GM23338 (cell line): ENCODE data around the gene MAPRE2. TPM values are rescaled to one million over a fixed set of nuclear protein-coding genes. Genes with fewer than 3 reads are reported as not detected.

Experiments used
- ATAC-seq: fragments of 200-7000 bp; cut with Tn5 transposase; 3 replicates; pipeline ENCODE4 v1.9.1; 2020
- DNase-seq: peaks from one replicate; pipeline ENCODE4 v3.0.0-alpha.2; 2015; ENCODE audit warnings: low spot score
- H2AFZ ChIP-seq: fragments of 200-600 bp; sonication (generic); 2 replicates; pipeline ENCODE4 v1.8.0; 2016; ENCODE audit warnings: antibody characterized with exemption, mild to moderate bottlenecking, moderate library complexity
- H3F3A ChIP-seq: fragments of 200-600 bp; sonication (generic); replicated peaks from 2 replicates; pipeline ENCODE4 v1.8.0; 2017; ENCODE audit warnings: antibody characterized with exemption, mixed run types, low read depth
- H3K27ac ChIP-seq: fragments of 200-600 bp; sonication (generic); 2 replicates; pipeline ENCODE4 v1.6.1; 2016; ENCODE audit warnings: low read depth
- H3K27me3 ChIP-seq: fragments of 200-600 bp; sonication (generic); 2 replicates; pipeline ENCODE4 v1.8.0; 2016; ENCODE audit warnings: mild to moderate bottlenecking, mixed run types, moderate library complexity; ENCODE audit not compliant: insufficient read depth
- H3K36me3 ChIP-seq: fragments of 200-600 bp; sonication (generic); 2 replicates; pipeline ENCODE4 v1.8.0; 2016; ENCODE audit warnings: mild to moderate bottlenecking; ENCODE audit not compliant: insufficient read depth
- H3K4me1 ChIP-seq: fragments of 200-600 bp; sonication (generic); 2 replicates; pipeline ENCODE4 v1.8.0; 2016; ENCODE audit warnings: mild to moderate bottlenecking, moderate library complexity; ENCODE audit not compliant: insufficient read depth
- H3K4me2 ChIP-seq: fragments of 200-600 bp; sonication (generic); 2 replicates; pipeline ENCODE4 v1.7.1; 2017; ENCODE audit warnings: mixed run types
- H3K4me3 ChIP-seq: fragments of 200-600 bp; sonication (generic); 2 replicates; pipeline ENCODE4 v1.6.1; 2016; ENCODE audit warnings: mixed run types
- H3K79me2 ChIP-seq: fragments of 200-600 bp; sonication (generic); replicated peaks from 2 replicates; pipeline ENCODE4 v1.8.0; 2017; ENCODE audit warnings: mild to moderate bottlenecking; ENCODE audit not compliant: insufficient read depth
- H3K9me2 ChIP-seq: fragments of 200-600 bp; sonication (generic); 2 replicates; pipeline ENCODE4 v1.8.0; 2017; ENCODE audit not compliant: insufficient read depth
- H4K20me1 ChIP-seq: fragments of 200-600 bp; sonication (generic); replicated peaks from 2 replicates; pipeline ENCODE4 v1.8.0; 2017; ENCODE audit warnings: mild to moderate bottlenecking; ENCODE audit not compliant: insufficient read depth
- H3K27ac Mint-ChIP-seq: 2 replicates; pipeline ENCODE4 v1.8.0; 2020; ENCODE audit warnings: inconsistent platforms, mild to moderate bottlenecking, moderate library complexity, mixed read lengths
- H3K27me3 Mint-ChIP-seq: 3 replicates; pipeline ENCODE4 v1.8.0; 2022; ENCODE audit warnings: low read depth, mild to moderate bottlenecking, moderate library complexity, mixed read lengths, inconsistent platforms; ENCODE audit not compliant: insufficient read depth, poor library complexity
- H3K36me3 Mint-ChIP-seq: 3 replicates; pipeline ENCODE4 v1.8.0; 2021; ENCODE audit warnings: low read depth, mild to moderate bottlenecking, inconsistent platforms, moderate library complexity, mixed read lengths
- H3K4me1 Mint-ChIP-seq: 3 replicates; pipeline ENCODE4 v1.8.0; 2020; ENCODE audit warnings: mild to moderate bottlenecking, inconsistent platforms, mixed read lengths
- H3K4me3 Mint-ChIP-seq: 3 replicates; pipeline ENCODE4 v1.8.0; 2021; ENCODE audit warnings: moderate library complexity, mild to moderate bottlenecking, inconsistent platforms, mixed read lengths
- H3K9me3 Mint-ChIP-seq: 3 replicates; pipeline ENCODE4 v1.8.0; 2020; ENCODE audit warnings: moderate library complexity, mild to moderate bottlenecking, inconsistent platforms, mixed read lengths
- CTCF ChIP-seq, 2 experiments: fragments of 200-600 bp in 1 of 2; sonication (generic) in 1 of 2; conservative IDR thresholded peaks; 2 replicates each; pipeline versions ENCODE4 v1.5.1 to v1.6.1; 2016 to 2017; ENCODE audit warnings: antibody characterized with exemption in 2 of 2, low read depth in 2 of 2, mild to moderate bottlenecking in 2 of 2, moderate library complexity in 1 of 2
- polyA plus RNA-seq: library from polyadenylated mRNA; unstranded; fragments of >200 nt; fragmentation: Nextera tagmentation; extraction: Ambion mirVana; gene quantifications from 2 replicates; pipeline ENCODE4 v1.2.1, GENCODE V29; 2016
- total RNA-seq: library from RNA; depleted of rRNA; stranded (reverse); fragments of >200 nt; shearing (Covaris generic); gene quantifications from 2 replicates; pipeline ENCODE4 v1.2.3, GENCODE V29; 2014
- TF ChIP-seq, protein P1 (sequence below): IDR thresholded peaks from 2 replicates; pipeline ENCODE4 v1.6.1; 2016; ENCODE audit warnings: antibody characterized with exemption

Gene MAPRE2
- total and polyA plus RNA-seq, 2 experiments from 2014 or later: 17.8 to 40.4 TPM

- no peak overlapping the region for H3K4me2 ChIP-seq
- no peak overlapping the region for H3K27ac ChIP-seq
- H2AFZ ChIP-seq: peak overlapping the region; percentile 33; the same call in 1 of the 2 replicates
- Mint-ChIP-seq H3K4me1 (peaks cover 17% of the 10 kb centered on the region; the same call in 2 of the 3 replicates), H3K9me3 (peaks cover 4% of the 10 kb centered on the region; the same call in 1 of the 3 replicates), H3K27ac (no peak overlapping the region), H3K4me3 (no peak overlapping the region), H3K36me3 (peaks cover 4% of the 10 kb centered on the region; the same call in 2 of the 3 replicates), H3K27me3 (no peaks in the 10 kb centered on the region)
- H3K9me2 ChIP-seq: no peaks in the 10 kb centered on the region
- H3K79me2 ChIP-seq: no peaks in the 10 kb centered on the region
- no peak overlapping the region for H3K4me3 ChIP-seq
- DNase-seq: no peak
- H3F3A ChIP-seq: no peaks in the 10 kb centered on the region
- H3K27me3 ChIP-seq: no peaks in the 10 kb centered on the region
- no peaks in the 10 kb centered on the region for H3K36me3 ChIP-seq
- ATAC-seq: no peak
- TF ChIP-seq, protein P1, sequence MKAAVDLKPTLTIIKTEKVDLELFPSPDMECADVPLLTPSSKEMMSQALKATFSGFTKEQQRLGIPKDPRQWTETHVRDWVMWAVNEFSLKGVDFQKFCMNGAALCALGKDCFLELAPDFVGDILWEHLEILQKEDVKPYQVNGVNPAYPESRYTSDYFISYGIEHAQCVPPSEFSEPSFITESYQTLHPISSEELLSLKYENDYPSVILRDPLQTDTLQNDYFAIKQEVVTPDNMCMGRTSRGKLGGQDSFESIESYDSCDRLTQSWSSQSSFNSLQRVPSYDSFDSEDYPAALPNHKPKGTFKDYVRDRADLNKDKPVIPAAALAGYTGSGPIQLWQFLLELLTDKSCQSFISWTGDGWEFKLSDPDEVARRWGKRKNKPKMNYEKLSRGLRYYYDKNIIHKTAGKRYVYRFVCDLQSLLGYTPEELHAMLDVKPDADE: no peak
- H4K20me1 ChIP-seq: no peaks in the 10 kb centered on the region
- H3K4me1 ChIP-seq: peaks cover 16% of the 10 kb centered on the region
Measured at GRCh38 chr18:35171315-35171987, 130.2 kb downstream of the MAPRE2 start.

- Histone ChIP-seq H3K4me3 (no peak overlapping the region), H3K4me2 (no peak overlapping the region), H2AFZ (peak overlapping the region; percentile 3; the same call in 1 of the 2 replicates), H3F3A (no peaks in the 10 kb centered on the region), H3K27ac (no peak overlapping the region), H3K36me3 (no peaks in the 10 kb centered on the region), H4K20me1 (no peaks in the 10 kb centered on the region), H3K27me3 (no peaks in the 10 kb centered on the region), H3K79me2 (no peaks in the 10 kb centered on the region), H3K9me2 (no peaks in the 10 kb centered on the region), H3K4me1 (peaks cover 16% of the 10 kb centered on the region)
- Mint-ChIP-seq H3K4me3 (no peak overlapping the region), H3K27ac (no peak overlapping the region), H3K9me3 (peaks cover 7% of the 10 kb centered on the region; the same call in 2 of the 3 replicates), H3K36me3 (peaks cover 4% of the 10 kb centered on the region; the same call in 2 of the 3 replicates), H3K4me1 (peaks cover 17% of the 10 kb centered on the region; the same call in 2 of the 3 replicates), H3K27me3 (no peaks in the 10 kb centered on the region)
- ATAC-seq (no peak), DNase-seq (no peak)
- peak in 1 of 2 experiments; percentile 17; a peak in 1 of 4 replicates for TF ChIP-seq CTCF (conservative IDR thresholded peaks at IDR 0.05; ENCODE audit: low read depth in 2 of 2)
- TF ChIP-seq, protein P1: no peak
Measured at GRCh38 chr18:35172009-35172408, 130.8 kb downstream of the MAPRE2 start.
